Measurements from ENCODE around the gene SCAP. TPM values are rescaled to one million over a fixed set of nuclear protein-coding genes. Genes with fewer than 3 reads are reported as not detected.
A peak's percentile ranks its signal among the peaks of the same experiment; 100 is the strongest.

SCAP gene
- total RNA-seq, 2 experiments from 2014 or later = 65.5 to 69.2 TPM

- CTCF ChIA-PET = interaction anchor here (1.6 kb wide), 1 partner anchor 18 kb away, joined by 5 read pairs; no protein-coding TSS in a partner anchor
- Mint-ChIP-seq H3K4me1 (peaks cover 4% of the 10 kb centered on the region), H3K27ac (no peak overlapping the region), H3K9me3 (ENCODE audit: low read depth) (no peaks in the 10 kb centered on the region), H3K27me3 (no peaks in the 10 kb centered on the region), H3K36me3 (peaks cover 22% of the 10 kb centered on the region), H3K4me3 (no peak overlapping the region)
- no peak for ATAC-seq
- DNase-seq = no peak
Observed at GRCh38 chr3:47440131-47440530, 35.6 kb downstream of the SCAP start.

GRCh38 chr3:47436180-47436579, 39.6 kb downstream of the SCAP start:
- Mint-ChIP-seq H3K4me1 (peaks cover 10% of the 10 kb centered on the region), H3K36me3 (peaks cover 32% of the 10 kb centered on the region), H3K9me3 (ENCODE audit: low read depth) (no peaks in the 10 kb centered on the region), H3K4me3 (no peak overlapping the region), H3K27ac (no peak overlapping the region), H3K27me3 (no peaks in the 10 kb centered on the region)
- ATAC-seq (no peak), DNase-seq (no peak)
- CTCF ChIA-PET = interaction anchor here (2.2 kb wide), 1 partner anchor 15 kb away, joined by 7 read pairs; no protein-coding TSS in a partner anchor

GRCh38 chr3:47434849-47435248, 40.9 kb downstream of the SCAP start:
- no peaks in the 10 kb centered on the region for H3K9me3 Mint-ChIP-seq (ENCODE audit: low read depth)
- H3K27me3 Mint-ChIP-seq = no peaks in the 10 kb centered on the region
- H3K4me1 Mint-ChIP-seq = peaks cover 10% of the 10 kb centered on the region
- ATAC-seq (no peak), DNase-seq (no peak)
- no peak overlapping the region for H3K4me3 Mint-ChIP-seq
- no peak overlapping the region for H3K27ac Mint-ChIP-seq
- CTCF ChIA-PET = interaction anchor here (1.1 kb wide), 1 partner anchor 14 kb away, joined by 5 read pairs; no protein-coding TSS in a partner anchor
- peaks cover 31% of the 10 kb centered on the region for H3K36me3 Mint-ChIP-seq

GRCh38 chr3:47433796-47434195, 41.9 kb downstream of the SCAP start:
- Mint-ChIP-seq H3K36me3 (peaks cover 25% of the 10 kb centered on the region), H3K27ac (peak overlapping the region; percentile 61)
- no peak for ATAC-seq

GRCh38 chr3:47432673-47433072, 43.1 kb downstream of the SCAP start:
- Mint-ChIP-seq H3K4me1 (peaks cover 10% of the 10 kb centered on the region), H3K36me3 (peaks cover 19% of the 10 kb centered on the region), H3K4me3 (no peak overlapping the region), H3K27ac (no peak overlapping the region), H3K27me3 (no peaks in the 10 kb centered on the region), H3K9me3 (ENCODE audit: low read depth) (no peaks in the 10 kb centered on the region)
- no peak for DNase-seq
- CTCF ChIA-PET = interaction anchor here (0.7 to 2.2 kb wide), 2 partner anchors 11 to 392 kb away, joined by 3 to 8 read pairs; no protein-coding TSS in a partner anchor
- no peak for ATAC-seq

More at GRCh38 chr3:47433796-47434195, 41.9 kb downstream of the SCAP start:
- Mint-ChIP-seq H3K9me3 (ENCODE audit: low read depth) (no peaks in the 10 kb centered on the region), H3K4me3 (no peak overlapping the region), H3K4me1 (peaks cover 10% of the 10 kb centered on the region), H3K27me3 (no peaks in the 10 kb centered on the region)
- CTCF ChIA-PET = interaction anchor here (2.2 kb wide), 1 partner anchor 12 kb away, joined by 8 read pairs; no protein-coding TSS in a partner anchor
- no peak for DNase-seq

- Mint-ChIP-seq H3K27ac (no peak overlapping the region), H3K4me1 (peaks cover 10% of the 10 kb centered on the region)
- CTCF ChIA-PET = interaction anchor here (0.6 kb wide), 1 partner anchor 234 kb away, joined by 6 read pairs; no protein-coding TSS in a partner anchor
Observed at GRCh38 chr3:47431225-47431624, 44.5 kb downstream of the SCAP start.

GRCh38 chr3:47430606-47431005, 45.1 kb downstream of the SCAP start:
- Mint-ChIP-seq H3K27me3 (no peaks in the 10 kb centered on the region), H3K9me3 (ENCODE audit: low read depth) (no peaks in the 10 kb centered on the region), H3K36me3 (peaks cover 20% of the 10 kb centered on the region), H3K27ac (no peak overlapping the region), H3K4me1 (peaks cover 10% of the 10 kb centered on the region), H3K4me3 (no peak overlapping the region)
- CTCF ChIA-PET = interaction anchor here (1.5 kb wide), 1 partner anchor 10 kb away, joined by 4 read pairs; no protein-coding TSS in a partner anchor
- no peak for ATAC-seq
- no peak for DNase-seq

More at GRCh38 chr3:47431225-47431624, 44.5 kb downstream of the SCAP start:
- no peak for DNase-seq
- ATAC-seq = no peak
- Mint-ChIP-seq H3K27me3 (no peaks in the 10 kb centered on the region), H3K4me3 (no peak overlapping the region), H3K36me3 (peaks cover 20% of the 10 kb centered on the region), H3K9me3 (ENCODE audit: low read depth) (no peaks in the 10 kb centered on the region)

GRCh38 chr3:47429476-47430270, 46.1 kb downstream of the SCAP start:
- CTCF ChIA-PET = interaction anchor here (1.5 kb wide), 1 partner anchor 9 kb away, joined by 4 read pairs; no protein-coding TSS in a partner anchor
- Mint-ChIP-seq H3K4me3 (no peak overlapping the region), H3K36me3 (peaks cover 17% of the 10 kb centered on the region)

GRCh38 chr3:47428662-47429061, 47.1 kb downstream of the SCAP start:
- DNase-seq = no peak
- Mint-ChIP-seq H3K9me3 (ENCODE audit: low read depth) (no peaks in the 10 kb centered on the region), H3K27ac (no peak overlapping the region), H3K27me3 (no peaks in the 10 kb centered on the region), H3K4me3 (no peak overlapping the region), H3K36me3 (peaks cover 11% of the 10 kb centered on the region), H3K4me1 (peaks cover 4% of the 10 kb centered on the region)
- no peak for ATAC-seq
- CTCF ChIA-PET = interaction anchor here (1.2 kb wide), 1 partner anchor 48 kb away, joined by 4 read pairs; no protein-coding TSS in a partner anchor

More at GRCh38 chr3:47429476-47430270, 46.1 kb downstream of the SCAP start:
- no peak for ATAC-seq
- H3K27me3 Mint-ChIP-seq = no peaks in the 10 kb centered on the region
- H3K4me1 Mint-ChIP-seq = peaks cover 10% of the 10 kb centered on the region
- no peak overlapping the region for H3K27ac Mint-ChIP-seq
- DNase-seq = no peak
- no peaks in the 10 kb centered on the region for H3K9me3 Mint-ChIP-seq (ENCODE audit: low read depth)

GRCh38 chr3:47427866-47428265, 47.9 kb downstream of the SCAP start:
- CTCF ChIA-PET = interaction anchor here (1.2 kb wide), 1 partner anchor 49 kb away, joined by 4 read pairs; no protein-coding TSS in a partner anchor
- Mint-ChIP-seq H3K9me3 (ENCODE audit: low read depth) (no peaks in the 10 kb centered on the region), H3K4me1 (peaks cover 5% of the 10 kb centered on the region), H3K4me3 (no peak overlapping the region), H3K27ac (no peak overlapping the region), H3K27me3 (no peaks in the 10 kb centered on the region), H3K36me3 (peaks cover 7% of the 10 kb centered on the region)
- DNase-seq = no peak
- ATAC-seq = no peak

- CTCF ChIA-PET = no interaction called here
- Mint-ChIP-seq H3K4me1 (peaks cover 18% of the 10 kb centered on the region), H3K36me3 (peaks cover 4% of the 10 kb centered on the region), H3K27me3 (no peaks in the 10 kb centered on the region), H3K4me3 (no peak overlapping the region), H3K27ac (no peak overlapping the region), H3K9me3 (ENCODE audit: low read depth) (no peaks in the 10 kb centered on the region)
- DNase-seq = no peak
- ATAC-seq = no peak
Observed at GRCh38 chr3:47425959-47426358, 49.8 kb downstream of the SCAP start.

GRCh38 chr3:47425383-47425778, 50.4 kb downstream of the SCAP start:
- Mint-ChIP-seq H3K9me3 (ENCODE audit: low read depth) (no peaks in the 10 kb centered on the region), H3K4me3 (no peak overlapping the region), H3K27me3 (no peaks in the 10 kb centered on the region), H3K27ac (no peak overlapping the region), H3K4me1 (peaks cover 20% of the 10 kb centered on the region), H3K36me3 (peaks cover 4% of the 10 kb centered on the region)
- CTCF ChIA-PET = no interaction called here
- no peak for ATAC-seq
- DNase-seq = no peak

- CTCF ChIA-PET = interaction anchor here (1.3 to 1.7 kb wide), 2 partner anchors 52 to 97 kb away, joined by 3 to 5 read pairs; no protein-coding TSS in a partner anchor
- H3K4me3 Mint-ChIP-seq = no peak overlapping the region
- H3K36me3 Mint-ChIP-seq = peaks cover 4% of the 10 kb centered on the region
- H3K27me3 Mint-ChIP-seq = no peaks in the 10 kb centered on the region
- H3K9me3 Mint-ChIP-seq (ENCODE audit: low read depth) = no peaks in the 10 kb centered on the region
- no peak overlapping the region for H3K27ac Mint-ChIP-seq
- peaks cover 20% of the 10 kb centered on the region for H3K4me1 Mint-ChIP-seq
- ATAC-seq (no peak), DNase-seq (no peak)
Observed at GRCh38 chr3:47424434-47425382, 51.0 kb downstream of the SCAP start.

Data from activated CD8-positive, alpha-beta memory T cell treated with anti-CD3 and anti-CD28 coated beads, Interleukin-2, amount 10 ng/mL, durations not matched to agents 7 days and 5 days (primary cell).